PFSK-1 (cell line): ENCODE data around the gene TMC6.

Experiments used
- FOXP2 ChIP-seq: optimal IDR thresholded peaks from 2 replicates; pipeline ENCODE3; 2011; ENCODE audit warnings: borderline replicate concordance, control low read depth, inconsistent platforms; ENCODE audit not compliant: insufficient read depth; ENCODE audit errors: extremely low read length, extremely low read depth
- POLR2AphosphoS5 ChIP-seq: IDR thresholded peaks from 2 replicates; pipeline ENCODE4 v1.6.1; 2012; ENCODE audit warnings: low read depth, mild to moderate bottlenecking, control low read depth, low read length, moderate library complexity
- REST ChIP-seq, 2 experiments: IDR thresholded peaks; 2 replicates each; pipeline versions ENCODE4 v1.6.1 to v1.8.0; 2011 to 2012; ENCODE audit warnings: low read depth in 2 of 2, low read length in 2 of 2, control low read depth in 1 of 2, inconsistent platforms in 1 of 2, mild to moderate bottlenecking in 1 of 2, moderate library complexity in 1 of 2; ENCODE audit not compliant: insufficient read depth in 1 of 2
- SIN3A ChIP-seq: IDR thresholded peaks from 2 replicates; pipeline ENCODE4 v1.6.1; 2012; ENCODE audit warnings: mild to moderate bottlenecking, low read length, moderate library complexity, borderline replicate concordance; ENCODE audit not compliant: insufficient read depth
- TAF1 ChIP-seq: IDR thresholded peaks from 2 replicates; pipeline ENCODE4 v1.6.1; 2012; ENCODE audit warnings: low read length, control low read depth, borderline replicate concordance; ENCODE audit not compliant: insufficient read depth

The TMC6 gene

GRCh38 chr17:78095035-78095434 lies 33.5 kb downstream of the TMC6 start:
- TF ChIP-seq REST (IDR thresholded peaks at IDR 0.05; ENCODE audit: insufficient read depth in 1 of 2, low read depth in 2 of 2, low read length in 2 of 2) (no peak), POLR2AphosphoS5 (no peak), FOXP2 (no peak), TAF1 (no peak), SIN3A (no peak)

GRCh38 chr17:78092794-78093324 lies 35.7 kb downstream of the TMC6 start:
- TF ChIP-seq SIN3A, result no peak
- TF ChIP-seq REST (IDR thresholded peaks at IDR 0.05; ENCODE audit: insufficient read depth in 1 of 2, low read depth in 2 of 2, low read length in 2 of 2), result no peak
- no peak for TF ChIP-seq FOXP2
- TF ChIP-seq TAF1, result no peak
- TF ChIP-seq POLR2AphosphoS5, result no peak

GRCh38 chr17:78089576-78090281 lies 38.8 kb downstream of the TMC6 start:
- no peak for TF ChIP-seq TAF1
- no peak for TF ChIP-seq SIN3A
- TF ChIP-seq REST (IDR thresholded peaks at IDR 0.05; ENCODE audit: insufficient read depth in 1 of 2, low read depth in 2 of 2, low read length in 2 of 2), result no peak
- TF ChIP-seq POLR2AphosphoS5, result no peak
- no peak for TF ChIP-seq FOXP2

- TF ChIP-seq TAF1, result no peak
- no peak for TF ChIP-seq FOXP2
- no peak for TF ChIP-seq SIN3A
- no peak for TF ChIP-seq REST (IDR thresholded peaks at IDR 0.05; ENCODE audit: insufficient read depth in 1 of 2, low read depth in 2 of 2, low read length in 2 of 2)
- no peak for TF ChIP-seq POLR2AphosphoS5
Measured at GRCh38 chr17:78088529-78088928, 40.0 kb downstream of the TMC6 start.
